ENCODE measurements around the gene KTI12.
"Not testable (repeated sequence)": the region's sequence is repeated elsewhere in the genome, so short reads cannot be mapped to it uniquely, and the experiment has no call there.

The KTI12 gene

GRCh38 chr1:52033190-52034049 lies at the start of gene KTI12:
TSS of gene KTI12 (minus strand) at chr1:52033810. CDS start at chr1:52033761, 49 bp downstream.
- DNase-seq (ENCODE audit: insufficient read length, low spot score) (peak; percentile 87), FAIRE-seq (no peak)

- DNase-seq (ENCODE audit: insufficient read length, low spot score) (no peak), FAIRE-seq (no peak)
Observed at GRCh38 chr1:52080014-52080415, 46.4 kb upstream of the KTI12 start.

- not testable (repeated sequence) for FAIRE-seq; DNase-seq (ENCODE audit: insufficient read length, low spot score)
Observed at GRCh38 chr1:52077277-52077676, 43.7 kb upstream of the KTI12 start.

GRCh38 chr1:52072291-52072690 lies 38.7 kb upstream of the KTI12 start:
- no peak for DNase-seq (ENCODE audit: insufficient read length, low spot score)
- no peak for FAIRE-seq

- DNase-seq (ENCODE audit: insufficient read length, low spot score), result no peak
- FAIRE-seq, result no peak
Observed at GRCh38 chr1:52070704-52071103, 37.1 kb upstream of the KTI12 start.

- DNase-seq (ENCODE audit: insufficient read length, low spot score), result no peak
- no peak for FAIRE-seq
Observed at GRCh38 chr1:52063192-52063591, 29.6 kb upstream of the KTI12 start.

GRCh38 chr1:52060822-52061221 lies 27.2 kb upstream of the KTI12 start:
- FAIRE-seq, result no peak

GRCh38 chr1:52059888-52060287 lies 26.3 kb upstream of the KTI12 start:
- DNase-seq (ENCODE audit: insufficient read length, low spot score) (no peak), FAIRE-seq (no peak)

More at GRCh38 chr1:52060822-52061221, 27.2 kb upstream of the KTI12 start:
- DNase-seq (ENCODE audit: insufficient read length, low spot score), result no peak

- peak; percentile 31 for DNase-seq (ENCODE audit: insufficient read length, low spot score)
- no peak for FAIRE-seq
Observed at GRCh38 chr1:52059321-52059720, 25.7 kb upstream of the KTI12 start.

- no peak for DNase-seq (ENCODE audit: insufficient read length, low spot score)
- FAIRE-seq, result no peak
Observed at GRCh38 chr1:52057876-52058415, 24.3 kb upstream of the KTI12 start.

GRCh38 chr1:52057255-52057654 lies 23.6 kb upstream of the KTI12 start:
- no peak for FAIRE-seq
- no peak for DNase-seq (ENCODE audit: insufficient read length, low spot score)

- FAIRE-seq (no peak), DNase-seq (ENCODE audit: insufficient read length, low spot score) (no peak)
Observed at GRCh38 chr1:52056937-52057231, 23.3 kb upstream of the KTI12 start.

- peak; percentile 85 for DNase-seq (ENCODE audit: insufficient read length, low spot score)
- peak; percentile 76 for FAIRE-seq
Observed at GRCh38 chr1:52056163-52056936, 22.7 kb upstream of the KTI12 start, which contains the start of gene BTF3L4. TSS of gene BTF3L4 (plus strand) at chr1:52056295. CDS start at chr1:52059848, 3,553 bp downstream.

GRCh38 chr1:52055866-52056162 lies 22.2 kb upstream of the KTI12 start:
- FAIRE-seq (no peak), DNase-seq (ENCODE audit: insufficient read length, low spot score) (no peak)

- DNase-seq (ENCODE audit: insufficient read length, low spot score) (peak; percentile 85), FAIRE-seq (no peak)
Observed at GRCh38 chr1:52055066-52055865, 21.7 kb upstream of the KTI12 start, which contains the start of gene TXNDC12. TSS of gene TXNDC12 (minus strand) at chr1:52055191. CDS start at chr1:52055096, 95 bp downstream.

GRCh38 chr1:52054496-52055065 lies 21.0 kb upstream of the KTI12 start:
- no peak for DNase-seq (ENCODE audit: insufficient read length, low spot score)
- FAIRE-seq, result no peak

GRCh38 chr1:52053862-52054261 lies 20.3 kb upstream of the KTI12 start:
- FAIRE-seq (no peak), DNase-seq (ENCODE audit: insufficient read length, low spot score) (no peak)

- not testable (repeated sequence) for FAIRE-seq; DNase-seq (ENCODE audit: insufficient read length, low spot score)
Observed at GRCh38 chr1:52049337-52049736, 15.7 kb upstream of the KTI12 start.

- not testable (repeated sequence) for DNase-seq (ENCODE audit: insufficient read length, low spot score); FAIRE-seq
Observed at GRCh38 chr1:52045666-52046195, 12.1 kb upstream of the KTI12 start.

GRCh38 chr1:52045236-52045635 lies 11.6 kb upstream of the KTI12 start:
- no peak for FAIRE-seq
- DNase-seq (ENCODE audit: insufficient read length, low spot score), result no peak

Measured in HTR-8/SVneo (cell line).